Right renal pelvis (tissue), 4 donors: Measurements from ENCODE around the gene RASGEF1C. TPM values are rescaled to one million over a fixed set of nuclear protein-coding genes. Genes with fewer than 3 reads are reported as not detected.

Experiments used
- DNase-seq, 4 donors: peaks; one replicate each; pipeline ENCODE4 v3.0.0-alpha.2; 2013; ENCODE audit warnings: low read depth in 4 of 4, low spot score in 3 of 4, missing footprints in 1 of 4
- polyA plus RNA-seq, 4 donors: library from polyadenylated mRNA; unstranded; fragments of 120-200 nt; gene quantifications; one replicate each; pipeline ENCODE4 v1.2.1, GENCODE V29; 2013; ENCODE audit not compliant: insufficient read length in 4 of 4

RASGEF1C gene
- polyA plus RNA-seq, 4 donors: 0.55 to 1.1 (median 0.88) TPM

DNA sequence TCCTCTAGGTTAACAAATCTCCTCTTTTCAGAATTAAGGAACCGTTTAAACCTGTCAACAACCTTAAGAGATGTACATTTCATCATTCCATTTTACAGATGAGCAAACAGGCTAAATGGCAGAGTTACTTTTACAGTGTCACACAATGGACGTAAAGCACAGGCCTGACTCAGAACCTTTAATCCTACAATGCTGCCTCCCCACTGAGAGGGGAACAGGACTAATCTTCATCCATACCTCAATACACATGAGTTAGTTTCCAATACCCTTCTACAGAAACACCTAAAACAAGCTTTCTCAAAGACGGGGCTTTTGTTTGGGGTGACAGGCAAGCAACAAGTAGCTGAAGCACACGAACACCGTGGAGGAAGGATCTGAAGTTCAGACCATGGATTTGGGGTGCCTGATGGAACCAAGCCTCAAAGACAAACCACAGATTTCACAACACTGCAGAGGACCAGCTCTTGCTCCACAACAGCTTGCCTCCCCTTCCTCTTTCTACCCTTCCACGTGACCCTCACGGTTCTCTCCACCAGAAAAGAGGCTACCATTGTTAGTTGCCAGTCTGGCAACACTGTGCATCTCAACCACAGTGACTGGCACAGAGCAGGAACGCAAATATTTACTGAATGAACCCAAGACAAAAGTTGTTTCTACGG, 139.3 kb downstream of the RASGEF1C start:
- no peak for DNase-seq

DNA sequence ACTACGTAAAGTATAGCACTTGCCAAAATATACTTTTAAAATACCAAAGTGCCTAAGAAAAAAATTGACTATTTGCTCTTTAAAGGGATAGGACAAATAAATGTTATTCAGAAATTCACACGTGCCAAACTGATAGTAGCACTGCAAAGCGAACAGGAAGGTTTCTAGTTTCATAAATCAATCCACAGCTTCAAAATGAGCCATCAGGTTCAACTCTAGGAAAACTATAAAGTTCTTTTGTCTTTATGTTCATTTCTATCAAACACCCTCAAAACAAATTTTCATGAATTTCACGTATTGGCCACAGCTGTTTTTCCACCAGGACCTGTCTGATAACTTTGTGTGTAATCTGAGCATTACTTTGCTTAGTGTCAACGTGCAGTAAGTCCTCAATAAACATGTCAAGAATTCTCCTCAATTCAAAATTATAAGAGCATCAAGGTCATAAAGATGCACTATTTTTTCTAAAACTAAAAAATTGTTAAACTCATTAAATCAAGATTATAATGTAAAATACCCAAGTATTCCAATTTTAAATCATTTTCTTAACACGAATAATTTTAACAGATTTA, 140.4 kb downstream of the RASGEF1C start:
- no peak for DNase-seq

DNA sequence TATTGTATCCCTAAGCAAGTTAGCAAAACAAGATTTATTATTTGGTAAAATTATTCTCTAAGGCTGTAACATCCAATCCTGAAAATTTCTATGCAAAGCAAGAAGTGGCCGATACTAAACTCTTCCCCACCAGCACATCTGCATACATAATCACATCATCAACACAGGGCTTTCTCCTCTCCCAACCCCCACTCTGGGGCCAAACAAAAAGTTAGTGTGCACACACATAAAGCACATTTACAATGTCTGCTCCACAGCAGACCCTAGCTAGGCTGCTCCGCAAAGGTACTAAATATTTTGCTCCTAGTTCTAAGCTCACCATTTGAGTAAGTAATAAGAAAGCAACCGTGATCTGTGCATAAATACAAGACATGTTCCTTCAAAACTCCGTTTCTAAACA, 141.0 kb downstream of the RASGEF1C start:
- no peak for DNase-seq

DNA sequence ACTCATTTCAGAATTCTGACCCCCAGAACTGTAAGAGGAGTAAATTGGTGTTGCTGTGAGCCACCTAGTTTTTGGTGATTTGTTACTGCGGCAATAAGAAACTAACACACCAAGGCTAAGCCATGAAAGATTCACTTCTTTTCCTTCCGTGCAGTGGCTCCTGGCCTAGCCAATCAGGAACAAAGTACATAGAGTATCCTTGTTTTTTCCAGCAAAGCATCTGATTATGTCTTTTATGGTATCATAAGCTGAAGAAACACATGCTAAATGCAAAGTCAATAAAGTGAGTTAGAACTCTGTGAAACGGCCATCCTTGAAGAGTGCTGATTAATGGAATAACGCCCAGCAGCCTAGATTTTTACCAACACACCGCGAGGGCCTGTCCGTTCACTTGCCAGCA, 148.8 kb downstream of the RASGEF1C start:
- DNase-seq: no peak

DNA sequence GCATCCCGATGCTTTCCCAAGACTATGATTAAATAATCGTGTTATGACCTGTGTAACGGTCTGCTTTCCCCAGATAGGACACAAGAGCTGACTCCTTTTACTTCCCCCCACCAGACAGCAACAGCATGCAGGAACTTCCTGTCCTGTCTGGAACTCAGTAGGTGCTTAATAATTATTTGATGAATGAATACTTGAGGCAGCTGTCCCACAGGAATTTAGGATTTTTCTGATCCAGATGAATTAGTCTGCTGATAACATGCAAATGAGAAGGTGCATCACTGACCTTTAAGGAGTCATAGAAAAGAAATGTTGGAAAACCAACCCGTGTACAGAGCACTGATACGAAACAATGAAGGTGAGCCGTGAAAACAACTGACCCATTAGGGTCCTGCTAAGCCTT, 149.7 kb downstream of the RASGEF1C start:
- no peak for DNase-seq

DNA sequence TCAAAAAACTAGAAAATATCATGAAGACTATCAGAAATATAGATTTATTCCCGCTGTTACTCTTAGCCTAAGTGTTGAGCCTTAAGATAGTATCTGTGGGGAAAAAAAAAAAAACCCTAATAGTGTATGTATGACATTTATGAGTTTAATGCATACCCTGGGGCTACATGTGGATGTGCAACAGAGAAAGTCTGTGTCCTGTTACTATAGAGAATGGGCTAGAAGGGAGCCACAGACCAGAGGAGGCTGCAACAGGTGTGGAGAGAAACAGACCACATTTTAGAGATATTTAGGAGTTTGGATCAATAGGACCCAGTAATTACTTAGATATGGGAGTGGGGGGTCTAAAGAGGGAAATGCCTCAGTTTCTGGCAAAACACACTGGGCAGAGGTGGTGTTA, 152.9 kb downstream of the RASGEF1C start:
- no peak for DNase-seq

DNA sequence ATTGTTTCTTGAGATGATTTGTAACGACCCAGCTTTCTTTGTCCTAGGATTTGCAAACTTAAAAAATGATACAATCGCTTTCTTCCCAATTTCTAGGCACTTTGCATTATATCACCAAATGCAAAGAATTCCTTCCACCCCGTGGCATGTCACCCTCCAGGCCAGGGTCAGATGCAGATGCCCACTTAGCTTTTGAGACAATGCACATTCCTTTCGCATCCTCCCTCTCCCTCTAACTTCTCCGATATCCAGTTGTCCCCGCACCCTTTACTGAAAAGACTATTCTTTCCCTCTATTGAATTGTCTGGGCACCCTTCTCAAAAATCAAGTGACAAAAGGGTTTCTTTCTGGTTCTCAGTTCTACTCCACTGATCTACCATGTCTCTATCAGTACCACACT, 154.8 kb downstream of the RASGEF1C start:
- no peak for DNase-seq

DNA sequence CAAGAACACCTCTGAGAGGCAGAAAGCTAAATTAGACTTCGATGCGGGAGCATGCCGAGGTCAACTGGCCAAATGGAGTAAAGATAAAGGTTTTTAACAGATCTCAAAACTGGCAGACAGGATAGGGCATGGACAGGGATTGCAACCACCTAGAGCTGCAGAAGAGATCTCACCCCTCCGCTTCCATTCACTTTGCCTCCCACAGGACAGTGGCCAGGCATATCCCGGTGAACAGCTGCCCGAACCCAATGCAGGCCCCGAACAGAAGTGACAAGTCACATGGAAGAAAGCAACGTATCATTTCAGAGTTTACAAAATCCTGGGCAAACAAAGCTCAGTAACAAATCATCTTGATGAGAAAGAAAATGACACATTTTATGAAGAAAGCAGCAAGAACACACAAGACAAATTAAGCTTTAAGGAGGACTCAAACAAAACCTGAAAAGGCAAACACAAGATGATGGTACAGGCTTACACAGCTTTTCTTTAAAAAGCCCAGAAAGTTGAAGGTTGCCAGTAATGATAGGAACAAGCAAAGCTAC, 155.9 kb downstream of the RASGEF1C start:
- no peak for DNase-seq

DNA sequence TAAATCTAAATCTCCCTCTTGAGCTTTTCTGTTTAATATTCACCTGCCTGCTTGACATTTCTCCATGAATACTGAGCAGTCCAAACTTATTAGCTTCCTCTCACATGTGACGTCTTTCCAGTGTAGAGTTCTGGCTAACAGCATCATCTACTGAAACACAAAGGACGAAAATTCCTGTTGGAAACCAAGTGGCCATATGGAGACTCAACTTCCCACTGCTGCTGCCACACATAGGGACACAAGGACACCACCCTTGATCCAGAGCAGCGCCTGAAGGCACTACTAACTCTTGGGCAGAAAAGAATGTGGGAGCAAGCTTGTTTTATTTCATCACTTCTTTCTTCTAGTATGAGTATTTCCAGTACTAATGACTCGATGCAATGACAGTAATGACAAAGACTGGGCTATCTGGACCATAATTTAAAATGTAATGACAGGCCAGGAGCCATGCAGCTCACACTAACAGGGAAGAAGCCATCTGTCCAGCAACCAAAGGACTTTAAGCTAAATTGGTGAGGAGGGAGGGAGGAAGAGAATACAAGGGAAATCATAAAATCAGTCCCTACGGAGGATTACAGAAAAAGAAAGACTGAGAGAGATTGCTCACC, 156.7 kb downstream of the RASGEF1C start:
- no peak for DNase-seq

Other genes starting within 250 kb of the RASGEF1C start
- 10 to 100 TPM; 66.1 to 81.4 (median 80.3) TPM for gene RNF130, start 137.5 kb downstream of the RASGEF1C start, polyA plus RNA-seq
- gene MAPK9, start 82.9 kb upstream of the RASGEF1C start, polyA plus RNA-seq: 10 to 100 TPM; 34.8 to 48.4 (median 43.9) TPM
- 1 to 10 TPM; 4.2 to 4.9 (median 4.6) TPM for gene GFPT2, start 144.1 kb upstream of the RASGEF1C start, polyA plus RNA-seq